Breast epithelium (tissue), 4 donors: ENCODE results near the gene FHL1. TPM values are rescaled to one million over a fixed set of nuclear protein-coding genes. Genes with fewer than 3 reads are reported as not detected.

Experiments used
- DNase-seq, 2 donors: peaks; one replicate each; pipeline ENCODE4 v3.0.0-alpha.2; 2019; ENCODE audit warnings: low spot score in 2 of 2
- H3K27ac ChIP-seq, 2 donors: fragments of 200-600 bp; sonication (generic) in 1 of 2; one replicate each; pipeline ENCODE4 v1.5.1; 2016 to 2019; ENCODE audit warnings: mild to moderate bottlenecking in 1 of 2
- H3K27me3 ChIP-seq, 2 donors: fragments of 200-600 bp; sonication (generic) in 1 of 2; one replicate each; pipeline versions ENCODE4 v1.5.1 to v1.6.0; 2017 to 2019; ENCODE audit warnings: control low read depth in 1 of 2, mild to moderate bottlenecking in 1 of 2
- H3K36me3 ChIP-seq: fragments of 200-600 bp; one replicate; pipeline ENCODE4 v1.5.1; 2019
- H3K4me1 ChIP-seq, 2 donors: fragments of 200-600 bp; sonication (generic); one replicate each; pipeline ENCODE4 v1.5.1; 2016 to 2019; ENCODE audit warnings: control low read depth in 1 of 2
- H3K4me3 ChIP-seq, 3 donors: fragments of 200-600 bp; sonication (generic); 1 replicate in 2 of 3; 2 replicates in 1 of 3; pipeline ENCODE4 v1.5.1; 2016 to 2019; ENCODE audit warnings: mild to moderate bottlenecking in 3 of 3, moderate library complexity in 2 of 3
- H3K9me3 ChIP-seq, 2 donors: fragments of 200-600 bp; sonication (generic) in 1 of 2; one replicate each; pipeline ENCODE4 v1.5.1; 2016 to 2019; ENCODE audit warnings: control low read depth in 1 of 2
- POLR2A ChIP-seq: fragments of 450-650 bp; IDR thresholded peaks from one replicate; pipeline ENCODE4 v1.6.1; 2016; ENCODE audit warnings: antibody characterized with exemption, mild to moderate bottlenecking, moderate library complexity
- POLR2AphosphoS5 ChIP-seq, 3 donors: sonication (generic); formaldehyde crosslinking; IDR thresholded peaks; one replicate each; pipeline ENCODE4 v1.6.1; 2017; ENCODE audit warnings: antibody characterized with exemption in 3 of 3
- intact Hi-C: fragments of 100-400 bp; cut with DNase I; formaldehyde crosslinking; loops from one replicate; pipeline ENCODE4 v1.15.1; 2023; ENCODE audit warnings: low total_unique reads
- total RNA-seq, 3 donors: library from RNA; depleted of rRNA; stranded (reverse); fragments of >200 nt; gene quantifications; one replicate each; pipeline ENCODE4 v1.1.0, GENCODE V29; 2016
- TF ChIP-seq, protein P1 (sequence below), 3 donors: fragments of 450-650 bp; IDR thresholded peaks; one replicate each; pipeline ENCODE4 v1.5.1; 2016 to 2017; ENCODE audit warnings: antibody characterized with exemption in 3 of 3, mild to moderate bottlenecking in 3 of 3, moderate library complexity in 3 of 3

The FHL1 gene
- total RNA-seq, 3 donors from 2014 or later, result 299 to 1,250 (median 654) TPM

DNA sequence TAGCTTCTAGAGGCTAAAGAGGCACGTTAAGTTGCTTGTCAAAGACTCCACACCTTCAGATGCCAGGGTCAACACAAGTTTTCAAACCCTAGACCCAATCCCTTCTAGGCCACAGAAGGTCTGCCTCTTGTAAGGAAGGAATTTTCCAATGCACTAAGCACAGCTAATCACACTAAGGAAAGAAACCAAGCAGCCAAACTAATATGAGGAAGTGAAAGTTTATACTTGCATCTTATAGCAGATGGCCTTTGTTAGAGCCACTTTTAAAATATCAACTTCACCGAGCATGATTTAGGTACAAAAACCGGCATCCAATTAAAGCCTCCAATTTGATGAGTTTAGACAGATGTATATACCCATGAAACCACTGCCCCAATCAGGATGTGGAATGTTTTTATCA lies 9.9 kb downstream of the FHL1 start:
- Histone ChIP-seq H3K27ac (no peak overlapping the region), H3K4me1 (peaks cover 0 to 2% of the 10 kb centered on the region in 2 donors), H3K4me3 (no peak overlapping the region), H3K36me3 (no peaks in the 10 kb centered on the region), H3K9me3 (no peaks in the 10 kb centered on the region), H3K27me3 (peaks cover 0 to 30% of the 10 kb centered on the region in 2 donors)
- no peak for DNase-seq
- no peak for TF ChIP-seq POLR2AphosphoS5 (IDR thresholded peaks at IDR 0.05)
- TF ChIP-seq, protein P1, sequence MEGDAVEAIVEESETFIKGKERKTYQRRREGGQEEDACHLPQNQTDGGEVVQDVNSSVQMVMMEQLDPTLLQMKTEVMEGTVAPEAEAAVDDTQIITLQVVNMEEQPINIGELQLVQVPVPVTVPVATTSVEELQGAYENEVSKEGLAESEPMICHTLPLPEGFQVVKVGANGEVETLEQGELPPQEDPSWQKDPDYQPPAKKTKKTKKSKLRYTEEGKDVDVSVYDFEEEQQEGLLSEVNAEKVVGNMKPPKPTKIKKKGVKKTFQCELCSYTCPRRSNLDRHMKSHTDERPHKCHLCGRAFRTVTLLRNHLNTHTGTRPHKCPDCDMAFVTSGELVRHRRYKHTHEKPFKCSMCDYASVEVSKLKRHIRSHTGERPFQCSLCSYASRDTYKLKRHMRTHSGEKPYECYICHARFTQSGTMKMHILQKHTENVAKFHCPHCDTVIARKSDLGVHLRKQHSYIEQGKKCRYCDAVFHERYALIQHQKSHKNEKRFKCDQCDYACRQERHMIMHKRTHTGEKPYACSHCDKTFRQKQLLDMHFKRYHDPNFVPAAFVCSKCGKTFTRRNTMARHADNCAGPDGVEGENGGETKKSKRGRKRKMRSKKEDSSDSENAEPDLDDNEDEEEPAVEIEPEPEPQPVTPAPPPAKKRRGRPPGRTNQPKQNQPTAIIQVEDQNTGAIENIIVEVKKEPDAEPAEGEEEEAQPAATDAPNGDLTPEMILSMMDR (IDR thresholded peaks at IDR 0.05), result no peak
- no peak for TF ChIP-seq POLR2A
- intact Hi-C loops, result no loop called here

DNA sequence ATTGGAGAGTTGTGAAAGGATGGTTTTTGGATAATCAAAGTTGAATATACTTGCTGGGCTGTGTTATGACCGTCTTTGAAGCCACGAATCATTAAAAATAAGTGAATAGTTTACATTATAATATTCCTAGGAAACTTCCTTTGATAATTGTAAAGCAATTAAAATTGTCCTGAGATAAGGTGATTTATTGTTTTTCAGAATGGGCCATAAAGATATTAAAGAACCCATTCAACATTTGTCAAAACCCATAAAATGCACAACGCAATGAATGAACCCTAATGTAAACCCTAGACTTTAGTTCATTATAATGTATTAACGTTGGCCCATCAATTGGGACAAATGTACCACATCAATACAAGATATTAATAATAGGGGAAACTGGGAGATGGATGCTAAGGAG lies 11.4 kb downstream of the FHL1 start:
- Histone ChIP-seq H3K27me3 (peaks cover 0 to 39% of the 10 kb centered on the region in 2 donors), H3K36me3 (no peaks in the 10 kb centered on the region), H3K4me1 (peaks cover 0 to 2% of the 10 kb centered on the region in 2 donors), H3K9me3 (no peaks in the 10 kb centered on the region), H3K27ac (no peak overlapping the region), H3K4me3 (no peak overlapping the region)
- TF ChIP-seq, protein P1 (IDR thresholded peaks at IDR 0.05), result no peak
- no peak for TF ChIP-seq POLR2AphosphoS5 (IDR thresholded peaks at IDR 0.05)
- no peak for TF ChIP-seq POLR2A
- intact Hi-C loops, result no loop called here
- DNase-seq, result no peak

DNA sequence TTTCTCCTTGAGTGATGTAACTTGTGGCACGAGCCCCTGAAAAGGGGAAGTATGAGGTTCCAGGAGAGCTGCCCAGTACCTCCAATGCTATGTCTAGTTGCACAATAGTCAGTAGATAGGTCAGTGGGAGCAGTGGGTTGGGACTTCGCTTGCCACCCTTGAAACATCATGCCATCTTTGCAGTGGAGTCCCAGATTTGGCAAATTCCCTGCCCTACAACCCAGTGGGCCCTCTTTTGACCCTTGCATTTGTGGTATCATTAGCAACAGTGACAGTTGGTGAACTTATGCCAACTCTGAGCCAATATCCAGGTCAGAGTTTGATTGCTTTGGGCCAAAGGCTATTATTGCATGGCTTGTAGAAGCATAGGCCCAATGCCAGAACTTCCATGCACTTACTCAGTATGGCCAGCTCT lies 12.3 kb downstream of the FHL1 start:
- Histone ChIP-seq H3K9me3 (no peaks in the 10 kb centered on the region), H3K27me3 (peaks cover 0 to 36% of the 10 kb centered on the region in 2 donors), H3K4me3 (no peak overlapping the region), H3K36me3 (no peaks in the 10 kb centered on the region), H3K27ac (no peak overlapping the region), H3K4me1 (peaks cover 0 to 2% of the 10 kb centered on the region in 2 donors)
- TF ChIP-seq POLR2A (no peak), POLR2AphosphoS5 (IDR thresholded peaks at IDR 0.05) (no peak)
- TF ChIP-seq, protein P1 (IDR thresholded peaks at IDR 0.05), result no peak
- no peak for DNase-seq
- intact Hi-C loops, result no loop called here

DNA sequence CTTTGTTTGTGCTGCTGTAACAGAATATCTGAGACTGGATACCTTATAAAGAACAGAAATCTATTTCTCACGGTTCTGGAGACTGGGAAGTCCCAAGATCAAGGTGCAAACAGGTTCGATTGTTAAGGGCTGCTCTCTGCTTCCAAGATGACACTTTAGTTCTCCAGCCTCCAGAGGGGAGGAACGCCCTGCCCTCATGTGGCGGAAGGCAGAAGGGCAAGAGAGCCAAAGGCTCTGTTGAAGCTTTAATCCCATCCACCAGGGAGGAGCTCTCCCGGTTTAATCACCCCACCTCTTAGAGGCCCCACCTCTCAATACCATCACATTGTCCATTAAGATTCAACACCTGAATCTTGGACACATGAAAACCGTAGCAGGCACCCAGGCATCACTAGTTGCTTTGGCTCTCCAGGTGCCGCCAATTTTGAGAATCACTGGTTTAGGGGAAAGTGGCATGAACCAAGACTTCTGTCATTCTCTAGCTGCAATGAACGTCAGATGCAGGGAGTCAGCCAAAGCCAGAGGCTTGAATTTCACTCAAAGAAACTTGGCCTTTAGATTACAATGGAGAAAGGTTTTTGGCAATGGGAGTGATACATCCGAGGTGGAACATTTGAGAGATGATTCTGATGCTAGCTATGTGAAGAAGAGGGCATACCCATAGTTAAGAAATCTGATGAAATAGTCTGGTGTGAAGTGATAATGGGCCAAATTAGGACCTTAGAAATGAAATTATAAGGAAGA lies 15.7 kb downstream of the FHL1 start:
- Histone ChIP-seq H3K27me3 (peaks cover 0 to 26% of the 10 kb centered on the region in 2 donors), H3K27ac (peak overlapping the region in 1 of 2 donors; percentile 32), H3K36me3 (no peaks in the 10 kb centered on the region), H3K4me1 (peaks cover 0 to 2% of the 10 kb centered on the region in 2 donors), H3K9me3 (no peaks in the 10 kb centered on the region), H3K4me3 (no peak overlapping the region)
- TF ChIP-seq POLR2A (no peak), POLR2AphosphoS5 (IDR thresholded peaks at IDR 0.05) (no peak)
- TF ChIP-seq, protein P1 (IDR thresholded peaks at IDR 0.05), result peak in 2 of 3 donors; percentile 18 to 44
- DNase-seq, result no peak
- intact Hi-C loops, result no loop called here

DNA sequence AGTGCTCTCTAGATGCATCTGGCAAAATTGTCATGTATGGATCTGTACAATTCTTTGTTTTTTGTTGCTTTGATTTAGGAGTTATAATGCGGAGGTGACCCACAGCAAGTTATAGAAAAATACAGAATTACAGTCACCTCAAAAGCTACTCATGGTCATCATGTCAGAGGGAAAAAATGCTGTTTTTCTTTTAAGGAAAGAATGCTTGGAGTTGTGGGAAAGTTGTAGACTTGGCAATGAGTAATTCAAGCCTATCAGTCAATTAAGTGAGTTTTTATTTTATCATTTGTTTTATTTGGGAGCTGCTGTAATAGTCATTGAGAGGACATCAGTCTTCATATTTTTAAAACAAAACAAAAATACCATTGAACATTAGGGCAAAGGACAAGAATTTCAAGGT lies 16.4 kb downstream of the FHL1 start:
- DNase-seq, result no peak
- H3K9me3 ChIP-seq, result no peaks in the 10 kb centered on the region
- TF ChIP-seq POLR2AphosphoS5 (IDR thresholded peaks at IDR 0.05) (no peak), POLR2A (no peak)
- TF ChIP-seq, protein P1 (IDR thresholded peaks at IDR 0.05), result no peak
- no peak overlapping the region for H3K4me3 ChIP-seq
- H3K27ac ChIP-seq, result no peak overlapping the region
- H3K4me1 ChIP-seq, result peaks cover 0 to 2% of the 10 kb centered on the region in 2 donors
- intact Hi-C loops, result no loop called here
- H3K27me3 ChIP-seq, result peaks cover 0 to 30% of the 10 kb centered on the region in 2 donors
- no peaks in the 10 kb centered on the region for H3K36me3 ChIP-seq
